NOMO-1 (cell line): ENCODE results near the gene STK11.

Experiments
- DNase-seq, 2 experiments: peaks; one replicate each; lab custom pipeline; 2025; ENCODE audit not compliant: unreplicated experiment in 2 of 2; lab: John Stamatoyannopoulos, UW

STK11 gene

GRCh38 chr19:1270854-1271527 is 65.4 kb downstream of the STK11 start:
- DNase-seq: no peak

DNA sequence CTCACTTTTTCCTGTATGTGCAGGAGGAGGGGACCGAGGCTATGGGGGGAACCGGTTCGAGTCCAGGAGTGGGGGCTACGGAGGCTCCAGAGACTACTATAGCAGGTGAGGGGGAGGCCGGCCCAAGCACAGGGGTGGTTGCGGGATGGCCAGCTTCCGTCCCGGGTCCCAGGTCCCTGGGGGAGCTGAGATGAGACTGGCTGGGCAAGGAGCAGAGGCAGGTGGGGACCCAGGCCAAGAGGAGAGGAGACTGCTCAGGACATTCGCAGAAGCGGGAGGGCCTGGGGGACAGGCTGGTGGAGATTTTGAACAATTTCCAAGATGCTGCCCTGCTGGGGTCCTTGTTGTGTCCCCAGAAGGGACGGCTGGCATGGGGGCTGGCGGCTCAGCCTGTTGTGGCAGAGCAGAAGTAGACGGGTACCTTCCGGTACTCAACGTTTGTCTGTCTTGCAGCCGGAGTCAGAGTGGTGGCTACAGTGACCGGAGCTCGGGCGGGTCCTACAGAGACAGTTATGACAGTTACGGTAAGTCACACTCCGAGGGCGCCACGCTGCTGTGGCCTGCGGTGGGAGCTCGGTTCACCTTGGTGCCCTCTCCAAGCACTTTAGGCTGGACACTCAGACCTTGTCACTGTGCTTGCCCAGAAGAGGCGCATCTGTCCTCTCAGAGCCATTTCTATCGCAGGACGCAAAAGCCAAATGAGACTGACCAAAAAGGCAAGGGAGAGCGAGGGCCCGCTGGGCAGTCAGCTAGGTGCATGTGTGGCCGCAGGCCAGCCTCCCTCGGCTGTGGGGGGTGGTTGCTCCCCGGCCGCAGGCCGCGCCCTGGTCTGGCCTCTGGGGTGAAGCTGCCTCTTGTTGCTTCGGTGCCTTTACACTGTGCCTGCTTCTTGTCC is 66.2 kb downstream of the STK11 start:
- no peak for DNase-seq

DNA sequence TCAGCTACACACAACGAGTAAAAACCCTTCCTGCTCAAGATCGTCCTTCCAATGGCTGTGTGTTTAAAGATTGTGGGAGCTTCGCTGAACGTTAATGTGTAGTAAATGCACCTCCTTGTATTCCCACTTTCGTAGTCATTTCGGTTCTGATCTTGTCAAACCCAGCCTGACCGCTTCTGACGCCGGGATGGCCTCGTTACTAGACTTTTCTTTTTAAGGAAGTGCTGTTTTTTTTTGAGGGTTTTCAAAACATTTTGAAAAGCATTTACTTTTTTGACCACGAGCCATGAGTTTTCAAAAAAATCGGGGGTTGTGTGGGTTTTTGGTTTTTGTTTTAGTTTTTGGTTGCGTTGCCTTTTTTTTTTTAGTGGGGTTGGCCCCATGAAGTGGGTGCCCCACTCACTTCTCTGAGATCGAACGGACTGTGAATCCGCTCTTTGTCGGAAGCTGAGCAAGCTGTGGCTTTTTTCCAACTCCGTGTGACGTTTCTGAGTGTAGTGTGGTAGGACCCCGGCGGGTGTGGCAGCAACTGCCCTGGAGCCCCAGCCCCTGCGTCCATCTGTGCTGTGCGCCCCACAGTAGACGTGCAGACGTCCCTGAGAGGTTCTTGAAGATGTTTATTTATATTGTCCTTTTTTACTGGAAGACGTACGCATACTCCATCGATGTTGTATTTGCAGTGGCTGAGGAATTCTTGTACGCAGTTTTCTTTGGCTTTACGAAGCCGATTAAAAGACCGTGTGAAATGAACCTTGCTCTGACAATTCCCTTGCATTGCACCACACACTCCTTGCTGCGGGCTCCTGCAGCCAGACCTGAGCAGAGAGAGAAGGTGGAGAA is 67.1 kb downstream of the STK11 start:
- DNase-seq: no peak

DNA sequence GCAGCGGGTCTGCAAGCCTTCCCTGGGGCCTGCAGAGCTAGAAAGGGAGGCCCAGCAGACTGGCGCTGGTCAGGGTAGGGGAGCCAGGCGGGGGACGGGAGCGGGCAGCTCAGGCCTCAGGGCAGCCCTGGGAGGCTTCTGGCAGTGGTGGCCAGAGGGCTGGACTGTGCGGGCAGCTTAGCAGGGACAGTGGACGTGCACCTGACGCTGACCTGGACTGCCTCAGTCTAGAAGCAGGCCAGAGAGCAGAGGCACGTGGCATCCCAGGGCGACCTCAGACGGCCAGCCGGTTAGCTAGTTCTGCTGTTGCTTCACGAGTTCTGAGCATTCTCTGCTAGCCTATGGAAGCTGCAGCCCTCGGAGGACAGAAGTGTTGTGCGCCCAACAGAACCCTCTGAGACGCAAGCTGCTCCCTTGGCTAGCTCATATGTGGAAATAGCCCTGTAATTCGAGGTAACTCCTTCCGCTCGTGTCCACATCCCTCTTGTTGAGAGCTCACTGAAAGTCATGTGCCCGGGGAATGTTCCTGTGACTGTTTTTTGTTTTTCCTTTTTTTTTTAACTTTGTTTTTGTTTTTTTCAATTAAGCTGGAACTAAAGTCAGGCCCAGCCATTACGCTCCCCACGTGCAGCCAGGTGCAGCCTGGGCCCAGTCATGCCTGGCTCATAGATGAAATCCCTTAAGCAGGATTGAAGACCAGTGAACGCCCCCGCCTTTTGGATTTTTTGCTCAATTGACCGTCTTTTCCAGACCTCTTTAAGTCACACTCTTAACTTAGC is 67.9 kb downstream of the STK11 start:
- no peak for DNase-seq

GRCh38 chr19:1274081-1274851 is 68.7 kb downstream of the STK11 start:
- no peak for DNase-seq

DNA sequence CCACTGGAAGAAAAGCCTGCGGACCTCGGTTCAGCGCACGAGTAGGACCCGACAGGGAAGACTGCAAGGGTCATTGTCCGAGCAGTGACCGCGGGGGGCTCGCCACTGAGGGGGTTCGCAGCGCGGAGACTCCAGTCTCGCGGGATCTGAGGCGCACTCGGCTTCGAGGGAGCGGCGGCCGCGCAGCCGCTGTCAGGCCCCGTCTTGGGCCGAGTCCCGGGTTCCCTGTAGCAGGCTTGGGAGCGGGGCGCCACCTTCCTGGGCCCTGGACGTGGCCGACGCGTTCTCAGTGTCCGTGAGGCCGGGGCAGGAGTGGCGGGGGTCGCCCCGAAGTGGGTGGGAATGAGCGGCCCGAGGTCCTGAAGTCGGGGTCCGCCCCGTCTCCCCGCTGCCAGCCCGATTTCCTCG is 69.3 kb downstream of the STK11 start:
- DNase-seq: no peak

DNA sequence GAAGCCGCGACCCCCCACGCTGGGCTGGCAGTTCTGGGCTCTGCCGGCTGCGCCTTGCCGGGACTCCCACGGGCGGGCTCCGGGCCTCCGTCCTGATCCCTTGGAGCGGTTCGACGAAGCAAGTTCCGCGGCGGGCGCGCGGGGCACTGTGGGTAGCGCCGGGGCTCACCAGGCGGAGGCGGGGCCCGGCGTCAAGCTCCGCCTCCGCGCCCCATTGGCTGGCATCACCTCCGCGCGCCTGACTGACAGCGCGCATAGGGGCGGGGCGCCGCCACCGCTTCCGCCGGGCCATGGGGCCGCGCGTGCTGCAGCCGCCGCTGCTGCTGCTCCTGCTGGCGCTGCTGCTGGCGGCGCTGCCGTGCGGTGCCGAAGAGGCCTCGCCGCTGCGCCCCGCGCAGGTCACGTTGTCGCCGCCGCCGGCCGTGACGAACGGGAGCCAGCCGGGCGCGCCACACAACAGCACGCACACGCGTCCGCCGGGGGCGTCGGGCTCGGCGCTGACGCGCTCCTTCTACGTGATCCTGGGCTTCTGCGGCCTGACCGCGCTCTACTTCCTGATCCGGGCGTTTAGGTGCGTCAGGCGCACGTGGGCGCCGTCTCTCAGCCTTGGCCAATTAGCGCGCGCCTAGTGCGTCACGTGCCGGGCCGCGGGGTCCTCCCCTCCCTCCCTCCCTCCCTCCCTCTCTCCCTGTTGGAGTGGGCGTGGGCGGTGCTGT is 69.8 kb downstream of the STK11 start, which contains the start of gene FAM174C:
TSS of gene FAM174C (plus strand) at position 271 of the 716 bp plus-strand sequence. CDS start at position 291, 20 bp downstream.
- DNase-seq: peak; percentile 91 to 96

- DNase-seq: no peak
These were observed 70.5 kb downstream of the STK11 start for GRCh38 chr19:1275976-1276627.

- DNase-seq: no peak
These were observed 71.0 kb downstream of the STK11 start for GRCh38 chr19:1276628-1277022.

DNA sequence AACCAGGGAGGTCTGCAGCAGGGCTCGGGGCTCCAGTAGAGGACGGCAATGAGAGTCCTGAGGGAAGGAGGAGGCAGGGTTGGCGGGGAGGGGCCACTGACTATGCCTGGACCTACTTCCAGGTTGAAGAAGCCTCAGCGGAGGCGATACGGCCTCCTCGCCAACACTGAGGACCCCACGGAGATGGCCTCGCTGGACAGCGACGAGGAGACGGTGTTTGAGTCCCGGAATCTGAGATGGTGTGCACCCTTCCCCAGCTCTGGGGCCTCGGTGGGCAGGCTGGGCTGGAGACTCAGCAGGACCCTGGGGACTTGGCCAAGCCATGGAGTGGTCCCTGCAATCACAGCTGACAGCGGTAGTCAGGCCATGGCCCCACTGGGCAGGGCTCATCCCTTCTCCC is 71.5 kb downstream of the STK11 start:
- DNase-seq: no peak
